Endothelial cell (in vitro differentiated cells): Measurements from ENCODE around the gene RAD51B. TPM values are rescaled to one million over a fixed set of nuclear protein-coding genes. Genes with fewer than 3 reads are reported as not detected.

Experiments used
- DNase-seq: peaks from one replicate; pipeline ENCODE4 v3.0.0; 2021; ENCODE audit warnings: low spot score
- H3K27ac Mint-ChIP-seq: one replicate; pipeline ENCODE4 v1.8.0; 2021; ENCODE audit warnings: mixed read lengths, inconsistent platforms; ENCODE audit not compliant: unreplicated experiment
- H3K27me3 Mint-ChIP-seq: one replicate; pipeline ENCODE4 v1.8.0; 2021; ENCODE audit warnings: mild to moderate bottlenecking, moderate library complexity, mixed read lengths, inconsistent platforms; ENCODE audit not compliant: unreplicated experiment
- H3K36me3 Mint-ChIP-seq: one replicate; pipeline ENCODE4 v1.8.0; 2021; ENCODE audit warnings: mild to moderate bottlenecking, low read depth, mixed read lengths, inconsistent platforms; ENCODE audit not compliant: unreplicated experiment
- H3K4me1 Mint-ChIP-seq: one replicate; pipeline ENCODE4 v1.8.0; 2021; ENCODE audit warnings: mild to moderate bottlenecking, mixed read lengths, inconsistent platforms; ENCODE audit not compliant: unreplicated experiment
- H3K4me3 Mint-ChIP-seq: one replicate; pipeline ENCODE4 v1.8.0; 2021; ENCODE audit warnings: mild to moderate bottlenecking, mixed read lengths, inconsistent platforms; ENCODE audit not compliant: unreplicated experiment
- H3K9me3 Mint-ChIP-seq: one replicate; pipeline ENCODE4 v1.8.0; 2021; ENCODE audit warnings: mixed read lengths, inconsistent platforms; ENCODE audit not compliant: unreplicated experiment
- total RNA-seq: library from RNA; stranded (reverse); fragmentation: NEBNext Ultra II Directional; extraction: Animal tissue kit (Norgen Biotek cat#: 25700); gene quantifications from one replicate; pipeline ENCODE4 v1.2.1, GENCODE V29; 2021; ENCODE audit not compliant: unreplicated experiment
- TF ChIP-seq, protein P1 (sequence below): fragments of 200-600 bp; sonication (generic); IDR thresholded peaks from one replicate; pipeline ENCODE4 v1.5.0; 2021; ENCODE audit warnings: antibody characterized with exemption; ENCODE audit not compliant: unreplicated experiment

The RAD51B gene
- total RNA-seq, 1 donor from 2014 or later, result 23.5 TPM

DNA sequence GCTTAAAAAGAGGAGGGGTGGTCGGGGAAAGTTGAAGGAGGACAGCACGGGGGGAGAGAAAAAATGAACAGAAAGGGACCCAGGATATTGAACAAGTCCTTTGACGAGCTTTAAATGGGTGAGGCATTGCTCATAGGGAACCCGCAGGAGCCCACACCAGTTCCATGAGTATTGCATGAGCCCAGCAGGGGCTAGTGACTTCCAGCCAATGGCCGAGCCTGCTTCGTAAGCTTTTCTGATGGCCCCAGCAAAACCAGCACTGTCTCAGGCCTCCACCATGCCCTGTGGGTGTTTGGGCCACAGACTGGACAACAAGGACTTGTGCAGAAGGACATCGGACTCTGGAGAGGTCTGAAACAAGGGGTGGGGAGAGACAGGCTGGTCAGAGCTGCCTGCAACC lies 863.7 kb downstream of the RAD51B start:
- DNase-seq, result no peak
- Mint-ChIP-seq H3K9me3 (no peaks in the 10 kb centered on the region), H3K36me3 (peaks cover 7% of the 10 kb centered on the region), H3K27ac (peak overlapping the region; percentile 95), H3K27me3 (peaks cover 8% of the 10 kb centered on the region), H3K4me3 (no peak overlapping the region), H3K4me1 (peaks cover 50% of the 10 kb centered on the region)
- TF ChIP-seq, protein P1, sequence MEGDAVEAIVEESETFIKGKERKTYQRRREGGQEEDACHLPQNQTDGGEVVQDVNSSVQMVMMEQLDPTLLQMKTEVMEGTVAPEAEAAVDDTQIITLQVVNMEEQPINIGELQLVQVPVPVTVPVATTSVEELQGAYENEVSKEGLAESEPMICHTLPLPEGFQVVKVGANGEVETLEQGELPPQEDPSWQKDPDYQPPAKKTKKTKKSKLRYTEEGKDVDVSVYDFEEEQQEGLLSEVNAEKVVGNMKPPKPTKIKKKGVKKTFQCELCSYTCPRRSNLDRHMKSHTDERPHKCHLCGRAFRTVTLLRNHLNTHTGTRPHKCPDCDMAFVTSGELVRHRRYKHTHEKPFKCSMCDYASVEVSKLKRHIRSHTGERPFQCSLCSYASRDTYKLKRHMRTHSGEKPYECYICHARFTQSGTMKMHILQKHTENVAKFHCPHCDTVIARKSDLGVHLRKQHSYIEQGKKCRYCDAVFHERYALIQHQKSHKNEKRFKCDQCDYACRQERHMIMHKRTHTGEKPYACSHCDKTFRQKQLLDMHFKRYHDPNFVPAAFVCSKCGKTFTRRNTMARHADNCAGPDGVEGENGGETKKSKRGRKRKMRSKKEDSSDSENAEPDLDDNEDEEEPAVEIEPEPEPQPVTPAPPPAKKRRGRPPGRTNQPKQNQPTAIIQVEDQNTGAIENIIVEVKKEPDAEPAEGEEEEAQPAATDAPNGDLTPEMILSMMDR, result no peak

- Mint-ChIP-seq H3K36me3 (peaks cover 7% of the 10 kb centered on the region), H3K4me3 (no peak overlapping the region), H3K4me1 (peaks cover 54% of the 10 kb centered on the region), H3K27ac (peak overlapping the region; percentile 43), H3K27me3 (peaks cover 8% of the 10 kb centered on the region), H3K9me3 (no peaks in the 10 kb centered on the region)
- DNase-seq, result no peak
- TF ChIP-seq, protein P1, result no peak
These were observed 865.2 kb downstream of the RAD51B start for GRCh38 chr14:68684466-68685418.

DNA sequence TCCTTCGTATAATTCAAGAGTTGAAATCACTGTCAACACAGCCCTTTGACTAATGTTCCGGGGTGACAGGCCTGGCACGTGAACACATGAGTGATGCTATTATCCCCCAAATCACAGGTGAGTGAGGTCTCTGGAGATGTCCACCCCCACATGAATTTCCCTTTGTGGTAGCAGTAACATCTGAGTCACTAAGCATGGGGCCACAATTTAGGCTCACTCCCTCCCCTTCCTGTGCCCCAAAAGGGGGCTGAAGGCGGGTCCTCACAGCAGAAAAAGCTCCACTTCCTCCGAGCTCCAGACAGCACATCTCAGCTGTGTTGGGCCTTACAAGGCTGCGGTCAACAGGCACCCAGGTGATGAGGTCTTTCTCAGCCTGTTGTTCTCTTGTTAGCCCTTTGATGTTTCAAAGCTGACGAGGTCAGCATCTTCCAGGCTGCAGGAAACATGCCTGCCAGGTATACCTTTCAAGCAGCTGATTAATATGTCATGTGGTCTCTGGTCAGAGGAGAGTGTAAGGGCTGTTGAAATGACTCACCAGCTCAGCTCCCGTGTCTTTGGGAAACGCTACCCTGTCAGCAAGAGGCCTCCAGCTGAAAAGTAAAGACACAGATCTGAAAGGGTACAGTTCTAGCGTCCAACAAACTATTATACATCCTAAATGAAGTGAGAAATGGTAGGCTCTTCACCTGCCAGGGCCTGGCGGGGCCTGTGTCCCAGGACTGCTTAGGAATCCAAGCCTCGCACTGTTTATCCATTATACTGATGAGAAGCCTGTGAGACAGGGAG lies 866.0 kb downstream of the RAD51B start:
- no peak for DNase-seq
- Mint-ChIP-seq H3K27ac (no peak overlapping the region), H3K4me1 (peaks cover 55% of the 10 kb centered on the region)

DNA sequence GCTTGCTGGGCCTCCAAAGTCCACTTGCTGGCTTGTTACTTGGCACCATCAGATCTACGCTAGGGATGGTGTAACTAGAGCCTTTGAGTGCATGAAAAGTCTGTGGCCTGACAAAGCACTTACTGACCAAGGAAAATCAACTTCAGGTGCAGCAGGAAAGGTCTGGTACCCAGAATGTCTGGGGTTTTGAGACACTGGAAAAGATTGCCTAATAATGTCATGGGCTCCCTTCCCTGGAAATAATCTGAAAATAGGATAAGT lies 866.6 kb downstream of the RAD51B start:
- Mint-ChIP-seq H3K27me3 (peaks cover 8% of the 10 kb centered on the region), H3K4me3 (no peak overlapping the region), H3K9me3 (no peaks in the 10 kb centered on the region), H3K27ac (peak overlapping the region; percentile 61), H3K4me1 (peaks cover 56% of the 10 kb centered on the region), H3K36me3 (peaks cover 5% of the 10 kb centered on the region)
- DNase-seq, result no peak
- TF ChIP-seq, protein P1, result no peak

More for the DNA sequence above, 866.0 kb downstream of the RAD51B start:
- Mint-ChIP-seq H3K9me3 (no peaks in the 10 kb centered on the region), H3K36me3 (peaks cover 7% of the 10 kb centered on the region), H3K4me3 (no peak overlapping the region), H3K27me3 (peaks cover 8% of the 10 kb centered on the region)
- TF ChIP-seq, protein P1, result no peak

GRCh38 chr14:68686724-68687123 lies 867.1 kb downstream of the RAD51B start:
- H3K4me1 Mint-ChIP-seq, result peaks cover 50% of the 10 kb centered on the region
- TF ChIP-seq, protein P1, result no peak
- H3K9me3 Mint-ChIP-seq, result no peaks in the 10 kb centered on the region
- H3K4me3 Mint-ChIP-seq, result peak overlapping the region; percentile 23
- H3K27me3 Mint-ChIP-seq, result peaks cover 5% of the 10 kb centered on the region
- H3K36me3 Mint-ChIP-seq, result peaks cover 4% of the 10 kb centered on the region
- no peak for DNase-seq
- H3K27ac Mint-ChIP-seq, result peak overlapping the region; percentile 64
